CD4-positive, alpha-beta T cell treated with Interleukin-12 subunit alpha and Interleukin-12 subunit beta, for 1 hour (primary cell): Measurements from ENCODE around the gene PHLDA1.
"Not testable (repeated sequence)": the region's sequence is repeated elsewhere in the genome, so short reads cannot be mapped to it uniquely, and the experiment has no call there.

Experiments used
- DNase-seq: peaks from one replicate; pipeline ENCODE4 v3.0.0-alpha.2; 2020

PHLDA1 gene

GRCh38 chr12:75984577-75985182, 46.9 kb downstream of the PHLDA1 start:
- DNase-seq, result no peak

DNA sequence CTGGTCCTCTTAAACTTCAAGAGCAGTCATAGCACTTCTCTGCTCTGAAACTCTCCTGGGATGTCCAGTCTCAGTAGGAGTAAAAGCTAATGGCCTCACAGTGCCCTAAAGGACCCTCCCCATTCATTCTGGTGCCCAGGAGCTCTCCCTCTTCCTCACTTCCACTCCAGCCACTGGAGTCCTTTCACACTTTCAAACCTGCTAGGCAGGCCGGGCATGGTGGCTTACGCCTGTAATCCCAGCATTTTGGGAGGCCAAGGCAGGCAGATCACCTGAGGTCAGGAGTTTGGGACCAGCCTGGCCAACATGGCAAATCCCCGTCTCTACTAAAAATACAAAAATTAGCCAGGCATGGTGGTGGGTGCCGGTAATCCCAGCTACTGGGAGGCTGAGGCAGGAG, 47.7 kb downstream of the PHLDA1 start:
- DNase-seq, result not testable (repeated sequence)

DNA sequence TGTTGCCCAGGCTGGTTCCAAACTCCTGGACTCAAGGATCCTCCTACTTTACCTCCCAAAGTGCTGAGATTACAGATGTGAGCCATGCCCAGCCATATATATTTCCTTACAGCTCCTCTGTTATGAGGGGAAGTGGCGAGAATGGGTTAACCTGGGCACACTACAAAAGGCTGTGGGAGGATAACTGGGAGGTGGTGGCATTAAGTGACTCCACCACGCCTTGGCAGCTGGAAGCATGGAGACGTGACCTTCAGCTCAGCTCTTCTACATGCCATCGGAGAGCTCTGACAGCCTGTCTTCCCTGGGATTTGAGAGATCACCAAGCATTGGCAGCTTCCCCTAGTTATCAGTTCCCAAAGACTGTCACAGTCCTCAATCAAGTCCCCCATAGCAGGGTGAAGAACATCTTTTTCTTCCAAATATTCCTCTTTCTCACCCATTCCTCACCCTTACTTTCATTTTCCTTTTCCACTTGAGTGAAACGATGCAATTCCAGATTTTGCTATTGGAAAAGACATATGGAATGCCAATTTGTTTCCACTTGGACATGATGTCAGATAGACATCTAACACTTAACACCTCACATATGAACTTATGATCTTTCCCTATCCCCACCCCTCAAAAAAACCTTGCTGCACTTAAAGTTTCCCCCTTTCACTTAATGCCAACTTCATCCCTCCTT, 48.5 kb downstream of the PHLDA1 start:
- DNase-seq, result no peak

GRCh38 chr12:75982169-75982564, 49.4 kb downstream of the PHLDA1 start:
- no peak for DNase-seq

DNA sequence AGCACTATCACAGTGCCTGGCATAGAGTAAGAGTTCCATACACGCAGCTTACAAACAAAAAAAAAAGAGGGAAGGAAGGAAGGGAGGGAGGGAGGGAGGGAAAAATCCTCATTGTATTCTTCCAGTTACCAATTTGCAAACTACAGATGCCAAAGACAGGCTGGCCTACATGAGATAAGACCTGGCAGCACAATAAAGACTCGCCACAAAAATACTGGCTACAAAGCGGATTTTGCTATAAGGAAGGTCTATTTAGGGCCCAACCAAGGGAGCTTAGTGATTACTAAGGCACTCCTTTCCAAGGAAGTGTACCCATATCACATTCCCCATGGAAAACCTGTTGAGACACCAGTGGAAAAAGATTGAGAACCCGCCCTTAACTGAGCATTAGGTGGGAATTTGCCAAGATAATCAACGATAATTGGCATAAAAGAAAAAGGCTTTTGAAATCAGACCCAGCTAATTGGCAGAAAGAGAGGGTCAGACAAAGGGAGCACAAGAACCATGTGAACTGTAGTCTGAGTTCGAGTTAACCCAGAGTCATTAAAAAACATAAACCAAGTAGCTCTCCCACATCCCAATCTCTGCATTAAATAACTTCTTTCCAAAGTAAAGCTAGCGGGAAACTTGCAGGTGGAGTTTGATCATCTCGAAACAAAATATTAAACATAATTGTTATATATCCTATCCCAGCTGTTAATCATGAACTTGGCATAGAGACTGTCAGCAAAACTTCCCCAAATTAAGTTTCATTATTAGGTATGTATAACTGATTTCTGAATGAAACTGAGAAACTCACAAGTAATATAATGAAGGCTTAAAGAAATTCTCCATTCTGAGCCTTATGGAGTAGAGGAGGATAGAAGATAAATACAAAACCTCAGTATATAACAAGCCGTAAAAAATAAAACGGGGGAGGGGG, 50.1 kb downstream of the PHLDA1 start:
- DNase-seq, result no peak

DNA sequence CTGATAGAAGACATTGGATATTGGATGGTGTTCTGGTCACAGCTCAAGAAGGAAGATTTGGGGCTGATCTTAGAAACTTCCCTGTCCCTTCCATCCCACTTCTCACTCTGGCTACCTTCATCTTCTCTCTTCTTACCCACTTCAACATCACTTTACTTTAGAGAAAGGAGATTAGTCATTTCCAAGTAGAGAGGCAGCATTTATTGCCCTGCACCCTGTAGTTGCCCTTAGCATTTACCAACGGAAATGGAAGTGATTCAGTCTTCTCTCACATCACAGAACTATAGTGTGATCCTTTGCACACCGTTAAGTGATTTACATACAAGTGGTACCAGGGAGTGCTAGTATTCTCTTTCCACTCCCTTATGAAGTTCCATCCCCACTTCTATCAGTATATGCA, 52.4 kb downstream of the PHLDA1 start:
- DNase-seq, result peak; percentile 60

DNA sequence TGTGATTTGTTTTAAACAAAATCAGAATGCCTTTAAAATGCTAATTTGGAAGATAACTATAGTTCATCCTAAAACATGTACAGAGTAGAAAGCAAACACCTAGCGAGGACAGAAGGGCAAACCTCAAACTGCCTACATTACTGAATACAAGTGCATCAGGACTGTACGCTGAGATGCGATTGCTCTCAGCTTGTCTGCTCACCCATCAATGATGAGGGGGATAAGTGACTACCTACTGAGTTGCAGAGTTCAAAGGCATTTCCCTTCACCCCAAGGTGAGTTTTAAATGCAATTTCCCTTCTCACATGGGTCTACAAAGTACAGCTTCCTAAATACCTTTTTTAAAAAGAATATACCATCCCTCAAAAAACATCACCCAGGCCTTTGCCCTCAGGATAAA, 52.9 kb downstream of the PHLDA1 start:
- no peak for DNase-seq

DNA sequence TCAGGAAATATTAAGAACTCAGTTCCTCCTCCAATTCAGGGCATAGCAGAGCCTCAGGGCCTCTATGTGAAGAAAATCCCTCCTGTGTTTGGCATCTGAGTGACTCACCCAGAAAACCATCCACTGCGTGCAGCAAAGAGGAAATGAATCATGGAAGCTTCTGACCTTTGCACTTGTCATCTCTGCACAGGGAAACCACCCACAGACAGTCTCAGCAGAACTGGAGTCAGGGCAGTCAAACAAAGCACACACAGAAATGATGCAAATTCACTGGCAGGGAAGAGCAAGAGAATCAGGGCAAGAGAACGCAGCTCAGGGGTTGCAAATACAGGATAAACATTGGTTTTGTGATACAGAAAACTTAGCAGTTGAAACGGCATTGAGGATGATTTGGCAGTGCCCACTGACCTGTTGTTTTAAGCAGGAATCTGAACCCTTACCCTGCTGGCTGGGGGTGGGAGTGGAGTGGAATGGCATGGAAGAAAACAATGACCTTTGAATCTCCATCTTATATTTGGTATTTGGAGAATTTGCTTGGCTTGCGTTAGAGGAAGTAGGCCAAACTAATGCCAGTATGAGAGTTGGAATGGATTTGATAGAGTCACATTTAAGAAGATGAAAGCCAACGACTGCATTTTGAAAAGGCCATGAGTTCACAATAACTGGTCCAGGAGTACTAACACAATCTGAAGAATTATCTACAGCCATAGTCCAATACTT, 53.5 kb downstream of the PHLDA1 start:
- peak; percentile 85 for DNase-seq

GRCh38 chr12:75977590-75977951, 54.0 kb downstream of the PHLDA1 start:
- DNase-seq, result no peak

GRCh38 chr12:75976913-75977312, 54.7 kb downstream of the PHLDA1 start:
- DNase-seq, result no peak

GRCh38 chr12:75976113-75976512, 55.5 kb downstream of the PHLDA1 start:
- no peak for DNase-seq

DNA sequence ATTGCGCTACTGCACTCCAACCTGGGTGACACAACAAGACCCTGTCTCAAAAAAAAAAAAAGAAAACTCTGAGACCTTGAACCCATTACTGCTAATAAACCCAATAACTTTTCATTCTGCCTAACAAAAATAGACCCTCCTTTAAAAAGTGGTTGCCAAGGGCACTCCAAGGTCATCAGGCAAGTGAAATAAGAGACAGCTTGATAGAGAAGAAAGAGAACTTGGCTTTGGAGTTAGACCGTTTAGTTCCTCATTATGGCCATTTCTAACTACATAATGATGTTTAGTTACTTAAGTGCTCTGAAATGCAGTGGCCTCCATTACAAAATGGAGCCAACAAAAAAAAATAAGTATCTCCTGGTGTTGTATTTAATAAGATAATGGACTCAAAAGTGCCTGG, 55.9 kb downstream of the PHLDA1 start:
- no peak for DNase-seq
